Astrocyte of the spinal cord (primary cell): Measurements from ENCODE around the gene RALGPS1.

Source experiments
- DNase-seq: peaks from one replicate; pipeline ENCODE4 v3.0.0; 2011; ENCODE audit warnings: low read depth, low spot score
- H3K4me3 ChIP-seq: 2 replicates; pipeline ENCODE4 v1.5.1; 2011; ENCODE audit warnings: low read depth, mild to moderate bottlenecking, low read length, moderate library complexity
- CTCF ChIP-seq: IDR thresholded peaks from 2 replicates; pipeline ENCODE4 v1.5.1; 2012; ENCODE audit warnings: low read depth, mild to moderate bottlenecking, low read length, inconsistent platforms
- in situ Hi-C: cut with HindIII; loops from 2 replicates; pipeline ENCODE4 v1.10.0; 2017; ENCODE audit warnings: low sequenced_read_pairs

The RALGPS1 gene

GRCh38 chr9:126942399-126942798 lies 27.8 kb downstream of the RALGPS1 start:
- TF ChIP-seq CTCF: no peak
- in situ Hi-C loops: no loop called here
- no peak for DNase-seq
- no peak overlapping the region for H3K4me3 ChIP-seq

- no peak overlapping the region for H3K4me3 ChIP-seq
- DNase-seq: no peak
- in situ Hi-C loops: no loop called here
- TF ChIP-seq CTCF: no peak
Measured at GRCh38 chr9:126945682-126946081, 31.1 kb downstream of the RALGPS1 start.

GRCh38 chr9:126947529-126947928 lies 32.9 kb downstream of the RALGPS1 start:
- in situ Hi-C loops: no loop called here
- no peak for DNase-seq
- H3K4me3 ChIP-seq: no peak overlapping the region
- TF ChIP-seq CTCF: peak; percentile 8

- peak; percentile 10 for DNase-seq
- in situ Hi-C loops: no loop called here
- no peak overlapping the region for H3K4me3 ChIP-seq
- TF ChIP-seq CTCF: no peak
Measured at GRCh38 chr9:126952205-126952977, 37.8 kb downstream of the RALGPS1 start.

- in situ Hi-C loops: no loop called here
- DNase-seq: peak; percentile 47
- H3K4me3 ChIP-seq: no peak overlapping the region
- no peak for TF ChIP-seq CTCF
Measured at GRCh38 chr9:126953041-126953809, 38.6 kb downstream of the RALGPS1 start.

GRCh38 chr9:126955811-126956210 lies 41.2 kb downstream of the RALGPS1 start:
- in situ Hi-C loops: no loop called here
- no peak for DNase-seq
- no peak overlapping the region for H3K4me3 ChIP-seq
- no peak for TF ChIP-seq CTCF
